ENCODE measurements around the gene NINJ1.

DNA sequence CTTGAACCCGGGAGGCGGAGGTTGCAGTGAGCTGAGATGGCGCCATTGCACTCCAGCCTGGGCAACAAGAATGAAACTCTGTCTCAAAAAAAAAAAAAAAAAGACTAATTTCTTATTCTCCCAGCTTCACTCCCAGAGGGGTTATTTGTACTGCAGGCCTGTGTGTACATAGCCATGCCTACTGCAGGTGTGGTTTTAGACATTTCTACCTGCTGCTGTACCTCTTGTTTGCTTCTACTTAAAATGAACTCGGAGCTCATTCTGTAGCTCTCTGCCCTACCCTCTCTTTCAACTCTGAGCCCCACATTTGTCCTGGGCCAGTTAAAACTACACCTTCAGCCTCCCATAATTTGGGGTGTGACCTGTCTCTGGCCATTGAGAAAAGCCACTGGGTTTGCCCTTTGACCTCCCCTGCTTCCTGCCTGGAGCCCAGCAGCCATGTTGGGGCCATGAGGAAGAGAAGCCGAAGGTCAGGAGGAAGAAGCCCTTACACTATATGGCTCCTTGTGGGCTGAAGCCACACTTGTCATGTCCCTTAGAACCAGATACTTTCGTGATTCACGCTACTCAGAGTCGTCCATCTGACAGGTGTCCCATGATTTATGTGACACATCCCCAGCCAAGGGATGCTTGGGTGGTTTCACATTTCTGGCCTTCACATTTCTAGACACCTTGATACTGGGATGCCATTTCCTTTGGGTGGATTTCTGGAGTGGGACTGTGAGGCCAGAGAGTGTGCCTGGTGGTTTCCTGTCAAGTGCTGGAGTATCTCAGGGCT is 47.4 kb downstream of the NINJ1 start:
- no peak for TF ChIP-seq POLR2A (IDR thresholded peaks at IDR 0.05)
- TF ChIP-seq, protein P1, sequence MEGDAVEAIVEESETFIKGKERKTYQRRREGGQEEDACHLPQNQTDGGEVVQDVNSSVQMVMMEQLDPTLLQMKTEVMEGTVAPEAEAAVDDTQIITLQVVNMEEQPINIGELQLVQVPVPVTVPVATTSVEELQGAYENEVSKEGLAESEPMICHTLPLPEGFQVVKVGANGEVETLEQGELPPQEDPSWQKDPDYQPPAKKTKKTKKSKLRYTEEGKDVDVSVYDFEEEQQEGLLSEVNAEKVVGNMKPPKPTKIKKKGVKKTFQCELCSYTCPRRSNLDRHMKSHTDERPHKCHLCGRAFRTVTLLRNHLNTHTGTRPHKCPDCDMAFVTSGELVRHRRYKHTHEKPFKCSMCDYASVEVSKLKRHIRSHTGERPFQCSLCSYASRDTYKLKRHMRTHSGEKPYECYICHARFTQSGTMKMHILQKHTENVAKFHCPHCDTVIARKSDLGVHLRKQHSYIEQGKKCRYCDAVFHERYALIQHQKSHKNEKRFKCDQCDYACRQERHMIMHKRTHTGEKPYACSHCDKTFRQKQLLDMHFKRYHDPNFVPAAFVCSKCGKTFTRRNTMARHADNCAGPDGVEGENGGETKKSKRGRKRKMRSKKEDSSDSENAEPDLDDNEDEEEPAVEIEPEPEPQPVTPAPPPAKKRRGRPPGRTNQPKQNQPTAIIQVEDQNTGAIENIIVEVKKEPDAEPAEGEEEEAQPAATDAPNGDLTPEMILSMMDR (IDR thresholded peaks at IDR 0.05): no peak
